H1 (cell line): Measurements from ENCODE around the gene PRRT1B. TPM values are rescaled to one million over a fixed set of nuclear protein-coding genes. Genes with fewer than 3 reads are reported as not detected.

ENCODE experiments used
- BACH1 ChIP-seq: IDR thresholded peaks from 2 replicates; pipeline ENCODE4 v1.6.1; 2012; ENCODE audit warnings: low read length, improper control_type of control experiment
- SAP30 ChIP-seq: fragments of 300-600 bp; sonication (generic); IDR thresholded peaks from 2 replicates; pipeline ENCODE4 v1.7.1; 2012; ENCODE audit warnings: low read length, moderate library complexity, mild to moderate bottlenecking, inconsistent platforms; ENCODE audit not compliant: insufficient read depth, insufficient replicate concordance
- SIRT6 ChIP-seq: IDR thresholded peaks from one replicate; pipeline ENCODE4 v1.7.1; 2012; ENCODE audit warnings: low read length, inconsistent platforms
- polyA plus RNA-seq, 7 experiments: library from polyadenylated mRNA; depleted of rRNA in 3 of 7; stranded (reverse) in 5 of 7; unstranded in 2 of 7; fragments of >200 nt in 5 of 7; fragments of 200-250 nt in 2 of 7; gene quantifications; 1 replicate in 5 of 7; 2 replicates in 1 of 7; 4 replicates in 1 of 7; pipeline versions ENCODE4 v1.2.1 to v1.2.3, GENCODE V29; 2011 to 2013; ENCODE audit warnings: missing spikeins in 2 of 7, mixed read lengths in 2 of 7
- total RNA-seq: library from RNA; stranded (reverse); fragmentation: NEBNext Ultra II Directional; extraction: Animal tissue kit (Norgen Biotek cat#: 25700); gene quantifications from 2 replicates; pipeline ENCODE4 v1.2.1, GENCODE V29; 2021
- TF ChIP-seq, protein P1 (sequence below): IDR thresholded peaks from 2 replicates; pipeline ENCODE4 v1.6.1; 2011; ENCODE audit warnings: low read depth, mild to moderate bottlenecking, low read length; ENCODE audit not compliant: insufficient read depth

Gene PRRT1B
- total and polyA plus RNA-seq, 2 of the 8 experiments (the other 6 are each of a cell fraction or from before 2014, with no cell fraction given) = 0.30 to 1.2 TPM

DNA sequence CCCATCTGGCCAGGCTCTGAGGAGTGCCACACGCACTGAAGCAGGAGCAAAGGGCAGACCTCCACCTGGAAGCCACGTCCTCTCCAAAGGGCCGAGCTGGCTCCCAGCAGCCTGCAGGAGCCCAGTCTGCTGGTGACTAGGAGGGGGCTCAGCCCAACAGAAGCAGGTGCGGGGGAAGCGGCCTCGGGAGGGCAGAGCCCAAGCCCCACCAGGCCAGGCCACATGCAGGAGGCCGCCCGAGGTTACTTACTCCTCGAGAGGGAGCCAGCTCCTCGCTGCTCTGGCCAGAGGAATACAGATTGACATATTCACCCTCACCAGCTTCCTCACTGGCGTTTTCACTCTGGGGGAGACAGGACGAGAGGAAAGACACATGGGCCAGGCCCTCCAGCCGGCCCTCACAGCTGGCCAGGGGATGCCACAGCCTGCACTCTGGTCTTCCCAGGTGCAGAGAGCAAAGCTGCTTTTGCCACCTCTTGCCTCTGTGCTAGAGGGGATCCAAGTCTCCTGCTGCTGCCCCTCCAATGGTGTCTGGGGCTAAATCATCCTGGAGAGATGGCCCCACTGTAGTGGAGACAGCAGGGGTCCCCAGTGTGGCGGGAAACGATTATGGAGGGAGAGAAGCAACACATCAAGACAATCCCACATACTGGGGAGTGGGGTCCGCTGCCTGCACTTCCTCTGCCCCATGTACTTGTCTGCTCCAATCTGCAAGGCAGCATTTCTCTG, 58.6 kb downstream of the PRRT1B start (continued):
- TF ChIP-seq, protein P1, sequence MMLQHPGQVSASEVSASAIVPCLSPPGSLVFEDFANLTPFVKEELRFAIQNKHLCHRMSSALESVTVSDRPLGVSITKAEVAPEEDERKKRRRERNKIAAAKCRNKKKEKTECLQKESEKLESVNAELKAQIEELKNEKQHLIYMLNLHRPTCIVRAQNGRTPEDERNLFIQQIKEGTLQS = no peak
- TF ChIP-seq BACH1 (no peak), SIRT6 (no peak), SAP30 (no peak)
